Calu3 (cell line): ENCODE data around the gene DAD1. TPM values are rescaled to one million over a fixed set of nuclear protein-coding genes. Genes with fewer than 3 reads are reported as not detected.

ENCODE experiments used
- BruUV-seq: library from RNA; stranded (reverse); fragments of 400-500 nt; replicated peaks from 2 replicates; lab custom pipeline; 2021; lab: Mats Ljungman, UMichigan
- CTCF ChIA-PET: fragments of 300-600 bp; sonication (Branson Sonifier 250); formaldehyde crosslinking; loops from one replicate; lab custom pipeline; 2022; ENCODE audit warnings: antibody characterized with exemption; lab: Charles Lee
- DNase-seq: peaks from one replicate; pipeline ENCODE4 v3.0.0; 2022
- H3K27ac Mint-ChIP-seq: one replicate; pipeline ENCODE4 v1.8.0; 2022; ENCODE audit warnings: mixed read lengths; ENCODE audit not compliant: unreplicated experiment
- H3K27me3 Mint-ChIP-seq: one replicate; pipeline ENCODE4 v1.8.0; 2022; ENCODE audit warnings: mixed read lengths; ENCODE audit not compliant: unreplicated experiment
- H3K36me3 Mint-ChIP-seq: one replicate; pipeline ENCODE4 v1.8.0; 2022; ENCODE audit warnings: mild to moderate bottlenecking, moderate library complexity, mixed read lengths; ENCODE audit not compliant: insufficient read depth, unreplicated experiment
- H3K4me1 Mint-ChIP-seq: one replicate; pipeline ENCODE4 v1.8.0; 2022; ENCODE audit warnings: mild to moderate bottlenecking, low read depth, mixed read lengths; ENCODE audit not compliant: unreplicated experiment
- H3K4me3 Mint-ChIP-seq: one replicate; pipeline ENCODE4 v1.8.0; 2022; ENCODE audit warnings: mild to moderate bottlenecking, low read depth, moderate library complexity, mixed read lengths; ENCODE audit not compliant: unreplicated experiment
- H3K9me3 Mint-ChIP-seq: one replicate; pipeline ENCODE4 v1.8.0; 2022; ENCODE audit warnings: low read depth, mixed read lengths; ENCODE audit not compliant: unreplicated experiment
- CTCF ChIP-seq: fragments of 200-600 bp; IDR thresholded peaks from one replicate; pipeline ENCODE4 v1.8.0; 2022; ENCODE audit warnings: antibody characterized with exemption; ENCODE audit not compliant: unreplicated experiment
- intact Hi-C: fragments of 100-400 bp; cut with micrococcal nuclease; formaldehyde crosslinking; loops from one replicate; pipeline ENCODE4 v1.10.0; 2022; ENCODE audit not compliant: unreplicated experiment
- total RNA-seq: library from RNA; stranded (reverse); gene quantifications from 2 replicates; pipeline ENCODE4 v1.2.3, GENCODE V29; 2022

Gene DAD1
- total RNA-seq, 1 experiment from 2014 or later = 197 TPM

GRCh38 chr14:22517117-22517720 is 71.8 kb downstream of the DAD1 start:
- H3K4me1 Mint-ChIP-seq = no peaks in the 10 kb centered on the region
- no peaks in the 10 kb centered on the region for H3K36me3 Mint-ChIP-seq
- H3K27me3 Mint-ChIP-seq = peaks cover 20% of the 10 kb centered on the region
- no peak overlapping the region for H3K4me3 Mint-ChIP-seq
- intact Hi-C loops = no loop called here
- CTCF ChIA-PET = no interaction called here
- DNase-seq = no peak
- no peak for TF ChIP-seq CTCF
- no TSS peak for BruUV-seq
- H3K27ac Mint-ChIP-seq = no peak overlapping the region
- H3K9me3 Mint-ChIP-seq = no peaks in the 10 kb centered on the region

GRCh38 chr14:22515929-22516328 is 73.1 kb downstream of the DAD1 start:
- H3K4me3 Mint-ChIP-seq = no peak overlapping the region

More at GRCh38 chr14:22515929-22516328, 73.1 kb downstream of the DAD1 start:
- Mint-ChIP-seq H3K27ac (no peak overlapping the region), H3K4me1 (no peaks in the 10 kb centered on the region), H3K9me3 (no peaks in the 10 kb centered on the region), H3K27me3 (peaks cover 20% of the 10 kb centered on the region), H3K36me3 (no peaks in the 10 kb centered on the region)
- TF ChIP-seq CTCF = no peak
- CTCF ChIA-PET = interaction anchor here (0.6 kb wide), 1 partner anchor 40 kb away, joined by 3 read pairs; no protein-coding TSS in a partner anchor
- DNase-seq = no peak
- intact Hi-C loops = no loop called here
- BruUV-seq = no TSS peak

Other genes starting within 250 kb of the DAD1 start
- 11.2 and 11.6 TPM in 2 replicates for gene ABHD4, start 9.1 kb upstream of the DAD1 start, total RNA-seq
- not detected in 2 replicates for gene OR6J1, start 55.1 kb upstream of the DAD1 start, total RNA-seq
- 76.5 and 83.3 TPM in 2 replicates for gene OXA1L, start 177.5 kb upstream of the DAD1 start, total RNA-seq
- gene SLC7A7, start 226.2 kb upstream of the DAD1 start, total RNA-seq = 8.7 and 10.2 TPM in 2 replicates
- gene MRPL52, start 240.7 kb upstream of the DAD1 start, total RNA-seq = 110 and 111 TPM in 2 replicates
- 7.8 and 10.5 TPM in 2 replicates for gene MMP14, start 247.4 kb upstream of the DAD1 start, total RNA-seq